Neural cell (in vitro differentiated cells): ENCODE measurements around the gene GLS.

Experiments
- POLR2AphosphoS5 ChIP-seq: IDR thresholded peaks from 2 replicates; pipeline ENCODE4 v1.6.1; 2012
- TF ChIP-seq, protein P1 (sequence below): fragments of 450-650 bp; IDR thresholded peaks from 2 replicates; pipeline ENCODE4 v1.5.1; 2014; ENCODE audit warnings: antibody characterized with exemption, mild to moderate bottlenecking, moderate library complexity; ENCODE audit not compliant: poor library complexity, severe bottlenecking

DNA sequence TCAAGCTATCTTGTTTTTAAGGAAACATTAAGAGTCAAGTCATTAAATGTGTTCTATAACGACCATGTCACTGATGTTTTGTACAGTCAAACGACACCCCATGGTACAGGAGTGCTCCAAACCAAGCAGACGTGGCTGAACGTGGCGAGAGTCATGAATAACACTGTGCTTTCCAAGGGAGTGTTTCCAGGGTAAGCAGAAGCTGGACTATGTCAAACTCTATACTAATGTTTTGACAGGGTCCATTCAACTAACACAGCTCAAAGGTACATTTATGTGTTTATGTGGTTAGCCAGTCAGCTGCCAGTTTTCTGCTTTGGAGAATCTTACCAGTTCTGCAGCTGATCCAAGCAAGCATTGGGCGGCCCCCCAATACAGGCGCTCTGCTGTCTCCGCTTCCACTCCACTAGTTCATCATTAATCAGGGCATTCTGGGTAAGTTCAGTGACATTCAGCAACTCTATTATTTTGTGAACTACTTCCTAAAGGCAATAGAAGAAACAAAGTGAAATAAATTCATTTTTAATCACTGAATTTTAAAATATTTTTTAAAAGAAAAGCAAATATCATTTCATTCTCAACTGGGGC lies 117.0 kb downstream of the GLS start:
- TF ChIP-seq POLR2AphosphoS5, result no peak
- TF ChIP-seq, protein P1, sequence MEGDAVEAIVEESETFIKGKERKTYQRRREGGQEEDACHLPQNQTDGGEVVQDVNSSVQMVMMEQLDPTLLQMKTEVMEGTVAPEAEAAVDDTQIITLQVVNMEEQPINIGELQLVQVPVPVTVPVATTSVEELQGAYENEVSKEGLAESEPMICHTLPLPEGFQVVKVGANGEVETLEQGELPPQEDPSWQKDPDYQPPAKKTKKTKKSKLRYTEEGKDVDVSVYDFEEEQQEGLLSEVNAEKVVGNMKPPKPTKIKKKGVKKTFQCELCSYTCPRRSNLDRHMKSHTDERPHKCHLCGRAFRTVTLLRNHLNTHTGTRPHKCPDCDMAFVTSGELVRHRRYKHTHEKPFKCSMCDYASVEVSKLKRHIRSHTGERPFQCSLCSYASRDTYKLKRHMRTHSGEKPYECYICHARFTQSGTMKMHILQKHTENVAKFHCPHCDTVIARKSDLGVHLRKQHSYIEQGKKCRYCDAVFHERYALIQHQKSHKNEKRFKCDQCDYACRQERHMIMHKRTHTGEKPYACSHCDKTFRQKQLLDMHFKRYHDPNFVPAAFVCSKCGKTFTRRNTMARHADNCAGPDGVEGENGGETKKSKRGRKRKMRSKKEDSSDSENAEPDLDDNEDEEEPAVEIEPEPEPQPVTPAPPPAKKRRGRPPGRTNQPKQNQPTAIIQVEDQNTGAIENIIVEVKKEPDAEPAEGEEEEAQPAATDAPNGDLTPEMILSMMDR, result no peak
